Neural cell (in vitro differentiated cells): ENCODE results near the gene PPP2R2B. TPM values are rescaled to one million over a fixed set of nuclear protein-coding genes. Genes with fewer than 3 reads are reported as not detected.
"Not testable (repeated sequence)": the region's sequence is repeated elsewhere in the genome, so short reads cannot be mapped to it uniquely, and the experiment has no call there.

ENCODE experiments used
- H2AFZ ChIP-seq: fragments of 200-600, 300-800 bp; sonication (generic), shearing (Covaris generic); 2 replicates; pipeline ENCODE4 v1.6.0; 2014; ENCODE audit warnings: low read depth, mild to moderate bottlenecking, antibody characterized with exemption, low read length, moderate library complexity
- H3F3A ChIP-seq: fragments of 200-600 bp; shearing (Covaris generic); 2 replicates; pipeline ENCODE4 v1.6.1; 2016; ENCODE audit warnings: mild to moderate bottlenecking, moderate library complexity, mixed read lengths, antibody characterized with exemption, low read length; ENCODE audit not compliant: insufficient read depth, poor library complexity, severe bottlenecking
- H3K27ac ChIP-seq: fragments of 200-600, 300-800 bp; sonication (generic), shearing (Covaris generic); 2 replicates; pipeline ENCODE4 v1.5.1; 2014; ENCODE audit warnings: mild to moderate bottlenecking, low read length, moderate library complexity
- H3K27me3 ChIP-seq: fragments of 300-800, 200-600 bp; sonication (generic), shearing (Covaris generic); 2 replicates; pipeline ENCODE4 v1.6.0; 2014; ENCODE audit warnings: mild to moderate bottlenecking, low read depth, low read length, moderate library complexity; ENCODE audit not compliant: insufficient read depth
- H3K36me3 ChIP-seq: fragments of 300-800, 200-600 bp; sonication (generic), shearing (Covaris generic); 2 replicates; pipeline ENCODE4 v1.5.1; 2014; ENCODE audit warnings: mild to moderate bottlenecking, antibody characterized with exemption, low read length, moderate library complexity; ENCODE audit not compliant: insufficient read depth
- H3K4me2 ChIP-seq: fragments of 300-800, 200-600 bp; sonication (generic), shearing (Covaris generic); 2 replicates; pipeline ENCODE4 v1.6.0; 2014; ENCODE audit warnings: mild to moderate bottlenecking, low read length
- H3K4me3 ChIP-seq: fragments of 300-800, 200-600 bp; sonication (generic), shearing (Covaris generic); 2 replicates; pipeline ENCODE4 v1.5.1; 2014; ENCODE audit warnings: mild to moderate bottlenecking, low read length, moderate library complexity
- H3K79me2 ChIP-seq: fragments of 200-600 bp; shearing (Covaris generic); replicated peaks from 2 replicates; pipeline ENCODE4 v1.6.0; 2014; ENCODE audit warnings: mild to moderate bottlenecking, low read length, moderate library complexity; ENCODE audit not compliant: insufficient read depth
- H3K9ac ChIP-seq: fragments of 300-800, 200-600 bp; sonication (generic), shearing (Covaris generic); 2 replicates; pipeline ENCODE4 v1.6.1; 2016; ENCODE audit warnings: mild to moderate bottlenecking, low read length, mixed read lengths
- H3K9me2 ChIP-seq: fragments of 200-600 bp; shearing (Covaris generic); 2 replicates; pipeline ENCODE4 v1.6.1; 2016; ENCODE audit warnings: mild to moderate bottlenecking, low read length, mixed read lengths; ENCODE audit not compliant: insufficient read depth
- H3K9me3 ChIP-seq: fragments of 200-600, 300-800 bp; sonication (generic), shearing (Covaris generic); 2 replicates; pipeline ENCODE4 v1.6.1; 2016; ENCODE audit warnings: mild to moderate bottlenecking, mixed run types, low read length, moderate library complexity, mixed read lengths
- H4K20me1 ChIP-seq: fragments of 200-600 bp; shearing (Covaris generic); 2 replicates; pipeline ENCODE4 v1.6.1; 2016; ENCODE audit warnings: mild to moderate bottlenecking, mixed run types; ENCODE audit not compliant: insufficient read depth
- CTCF ChIP-seq: fragments of 450-650 bp; IDR thresholded peaks from 2 replicates; pipeline ENCODE4 v1.5.1; 2014; ENCODE audit warnings: antibody characterized with exemption, mild to moderate bottlenecking, moderate library complexity; ENCODE audit not compliant: poor library complexity, severe bottlenecking
- EP300 ChIP-seq: fragments of 450-650 bp; conservative IDR thresholded peaks from 2 replicates; pipeline ENCODE4 v1.6.1; 2014; ENCODE audit warnings: antibody characterized with exemption, mild to moderate bottlenecking, moderate library complexity; ENCODE audit not compliant: poor library complexity, severe bottlenecking
- EZH2 ChIP-seq: fragments of 200-600, 300-800 bp; shearing (Covaris generic), sonication (generic); IDR thresholded peaks from 2 replicates; pipeline ENCODE4 v1.6.1; 2014; ENCODE audit warnings: antibody characterized with exemption, low read length, borderline replicate concordance, mild to moderate bottlenecking; ENCODE audit not compliant: insufficient read depth, poor library complexity, severe bottlenecking
- MXI1 ChIP-seq: fragments of 450-650 bp; conservative IDR thresholded peaks from 2 replicates; pipeline ENCODE4 v1.6.1; 2014; ENCODE audit warnings: antibody characterized with exemption, mild to moderate bottlenecking; ENCODE audit not compliant: poor library complexity, severe bottlenecking
- POLR2AphosphoS5 ChIP-seq: IDR thresholded peaks from 2 replicates; pipeline ENCODE4 v1.6.1; 2012
- RAD21 ChIP-seq: fragments of 450-650 bp; conservative IDR thresholded peaks from 2 replicates; pipeline ENCODE4 v1.6.1; 2014; ENCODE audit warnings: antibody characterized with exemption, mild to moderate bottlenecking, moderate library complexity
- REST ChIP-seq: IDR thresholded peaks from 2 replicates; pipeline ENCODE4 v1.6.1; 2012; ENCODE audit warnings: borderline replicate concordance
- SMC3 ChIP-seq: fragments of 450-650 bp; conservative IDR thresholded peaks from 2 replicates; pipeline ENCODE4 v1.6.1; 2014; ENCODE audit warnings: antibody characterized with exemption, mild to moderate bottlenecking, moderate library complexity; ENCODE audit not compliant: poor library complexity
- TAF1 ChIP-seq: IDR thresholded peaks from 2 replicates; pipeline ENCODE4 v1.6.1; 2012; ENCODE audit warnings: low read depth
- polyA plus RNA-seq: library from polyadenylated mRNA; depleted of rRNA; stranded (reverse); fragments of >200 nt; gene quantifications from 2 replicates; pipeline ENCODE4 v1.2.3, GENCODE V29; 2014

The PPP2R2B gene
- polyA plus RNA-seq, 1 donor from 2014 or later, result 250 TPM

- no peaks in the 10 kb centered on the region for H3K9me2 ChIP-seq
- H3K9me3 ChIP-seq, result no peaks in the 10 kb centered on the region
- H3K36me3 ChIP-seq, result no peaks in the 10 kb centered on the region
- no peak overlapping the region for H3K4me3 ChIP-seq
- H4K20me1 ChIP-seq, result no peaks in the 10 kb centered on the region
- H3K9ac ChIP-seq, result no peak overlapping the region
- H3K27ac ChIP-seq, result no peak overlapping the region
- H3K4me2 ChIP-seq, result no peak overlapping the region
- no peaks in the 10 kb centered on the region for H3K79me2 ChIP-seq
- TF ChIP-seq SMC3 (no peak), POLR2AphosphoS5 (no peak), RAD21 (no peak), TAF1 (no peak), EZH2 (no peak), CTCF (no peak), EP300 (no peak), REST (no peak), MXI1 (no peak)
- H3F3A ChIP-seq, result no peaks in the 10 kb centered on the region
- H3K27me3 ChIP-seq, result no peaks in the 10 kb centered on the region
- no peak overlapping the region for H2AFZ ChIP-seq
These were observed 318.2 kb downstream of the PPP2R2B start for GRCh38 chr5:146560205-146560812.

GRCh38 chr5:146556884-146557283 lies 321.7 kb downstream of the PPP2R2B start:
- not testable (repeated sequence) for H3K9me3 ChIP-seq, H3K9me2 ChIP-seq, H3K79me2 ChIP-seq, H2AFZ ChIP-seq, H3F3A ChIP-seq, H3K27ac ChIP-seq, H3K9ac ChIP-seq, H3K27me3 ChIP-seq, H3K36me3 ChIP-seq, H3K4me3 ChIP-seq, H4K20me1 ChIP-seq, H3K4me2 ChIP-seq

GRCh38 chr5:146553446-146553845 lies 325.1 kb downstream of the PPP2R2B start:
- Histone ChIP-seq H3K36me3 (no peaks in the 10 kb centered on the region), H3F3A (no peaks in the 10 kb centered on the region), H3K79me2 (no peaks in the 10 kb centered on the region), H3K4me2 (no peak overlapping the region), H3K4me3 (no peak overlapping the region), H3K9me2 (no peaks in the 10 kb centered on the region), H3K9me3 (no peaks in the 10 kb centered on the region), H3K9ac (no peak overlapping the region), H3K27me3 (no peaks in the 10 kb centered on the region), H2AFZ (no peak overlapping the region), H3K27ac (no peak overlapping the region), H4K20me1 (no peaks in the 10 kb centered on the region)
- TF ChIP-seq REST (no peak), MXI1 (no peak), EZH2 (no peak), TAF1 (no peak), EP300 (no peak), CTCF (no peak), POLR2AphosphoS5 (no peak), SMC3 (no peak), RAD21 (no peak)
